Measurements from ENCODE around the gene TNFRSF11A. TPM values are rescaled to one million over a fixed set of nuclear protein-coding genes. Genes with fewer than 3 reads are reported as not detected.

The TNFRSF11A gene
- total RNA-seq, 1 experiment from 2014 or later = 2.3 TPM

DNA sequence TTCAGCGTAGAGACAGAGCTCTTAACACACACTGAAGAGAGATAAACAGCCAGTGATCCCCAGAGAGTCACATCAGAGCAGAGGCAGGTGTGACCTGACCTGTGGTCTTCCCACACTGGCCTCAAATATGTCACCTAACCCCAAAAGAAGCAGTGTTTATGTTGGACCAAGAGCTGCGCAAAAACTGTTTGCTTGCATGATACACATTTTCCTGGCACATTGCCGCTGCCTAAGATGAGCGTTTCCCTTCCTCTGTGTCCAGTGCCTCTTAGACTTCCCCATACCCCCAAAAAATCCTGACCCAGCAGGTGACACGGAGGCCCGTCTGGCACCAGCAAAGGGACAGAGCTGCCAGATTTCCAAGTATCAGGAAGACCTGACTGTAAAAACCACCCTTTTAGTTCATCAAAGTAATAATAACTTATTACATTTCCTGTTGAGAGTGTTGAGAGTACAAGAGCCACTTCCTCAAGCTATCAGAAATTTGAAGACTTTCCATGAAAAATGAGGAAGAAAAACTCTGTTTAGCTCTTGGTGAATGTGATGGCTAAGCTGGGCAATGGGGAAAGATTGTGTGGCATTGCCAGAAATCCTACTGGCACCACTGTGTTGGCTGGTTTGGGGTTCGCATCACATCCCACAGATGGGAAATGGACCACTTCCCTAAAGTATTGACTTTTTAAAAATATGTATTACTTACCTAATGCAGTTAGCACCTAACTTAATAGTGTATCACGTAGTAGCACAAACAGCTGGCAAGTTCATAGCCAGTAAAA is 6.7 kb downstream of the TNFRSF11A start:
- H3K4me3 Mint-ChIP-seq (ENCODE audit: unreplicated experiment) = no peak overlapping the region
- H3K4me1 Mint-ChIP-seq (ENCODE audit: insufficient read depth, unreplicated experiment) = peaks cover 17% of the 10 kb centered on the region
- CTCF ChIA-PET = interaction anchor here (0.6 to 1.1 kb wide), 3 partner anchors 9 to 12 kb away, joined by 3 to 4 read pairs (median 3); no protein-coding TSS in a partner anchor

DNA sequence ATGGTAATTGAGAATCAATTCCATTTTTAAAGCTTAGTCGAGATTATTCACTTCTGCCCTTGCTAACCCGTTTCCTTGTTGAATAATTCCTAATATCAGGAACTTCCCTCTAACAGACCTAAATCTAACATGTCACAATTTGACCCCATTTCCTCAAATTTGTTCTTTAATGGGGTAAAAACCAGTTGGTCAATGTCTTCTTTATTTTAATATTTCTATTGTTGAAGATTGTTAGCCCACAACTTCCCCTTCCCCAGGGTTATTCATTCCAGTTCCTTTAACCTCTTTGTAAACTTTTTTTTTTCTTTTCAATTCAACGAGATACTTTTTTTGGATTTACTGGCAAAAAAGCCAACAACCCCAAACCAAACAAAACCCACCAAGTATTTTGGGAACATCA is 7.3 kb downstream of the TNFRSF11A start:
- Mint-ChIP-seq H3K27ac (ENCODE audit: low read depth, unreplicated experiment) (no peak overlapping the region), H3K4me3 (ENCODE audit: unreplicated experiment) (no peak overlapping the region), H3K27me3 (ENCODE audit: insufficient read depth, unreplicated experiment) (no peaks in the 10 kb centered on the region), H3K36me3 (ENCODE audit: insufficient read depth, unreplicated experiment) (no peaks in the 10 kb centered on the region), H3K9me3 (ENCODE audit: unreplicated experiment) (no peaks in the 10 kb centered on the region), H3K4me1 (ENCODE audit: insufficient read depth, unreplicated experiment) (peaks cover 17% of the 10 kb centered on the region)
- no TSS peak for BruUV-seq (replicated peaks)
- intact Hi-C loops (cut with micrococcal nuclease) = no loop called here
- no peak for TF ChIP-seq CTCF (IDR thresholded peaks at IDR 0.05; ENCODE audit: unreplicated experiment)
- ChIA-PET CTCF (no interaction called here), POLR2A (no interaction called here)
- DNase-seq (ENCODE audit: unreplicated experiment) = no peak

More for the DNA sequence above, 6.7 kb downstream of the TNFRSF11A start:
- intact Hi-C loops (cut with micrococcal nuclease) = no loop called here
- BruUV-seq (replicated peaks) = no TSS peak
- no peaks in the 10 kb centered on the region for H3K36me3 Mint-ChIP-seq (ENCODE audit: insufficient read depth, unreplicated experiment)
- no peak for TF ChIP-seq CTCF (IDR thresholded peaks at IDR 0.05; ENCODE audit: unreplicated experiment)
- DNase-seq (ENCODE audit: unreplicated experiment) = no peak
- no peak overlapping the region for H3K27ac Mint-ChIP-seq (ENCODE audit: low read depth, unreplicated experiment)
- no peaks in the 10 kb centered on the region for H3K27me3 Mint-ChIP-seq (ENCODE audit: insufficient read depth, unreplicated experiment)
- POLR2A ChIA-PET = no interaction called here
- H3K9me3 Mint-ChIP-seq (ENCODE audit: unreplicated experiment) = no peaks in the 10 kb centered on the region

DNA sequence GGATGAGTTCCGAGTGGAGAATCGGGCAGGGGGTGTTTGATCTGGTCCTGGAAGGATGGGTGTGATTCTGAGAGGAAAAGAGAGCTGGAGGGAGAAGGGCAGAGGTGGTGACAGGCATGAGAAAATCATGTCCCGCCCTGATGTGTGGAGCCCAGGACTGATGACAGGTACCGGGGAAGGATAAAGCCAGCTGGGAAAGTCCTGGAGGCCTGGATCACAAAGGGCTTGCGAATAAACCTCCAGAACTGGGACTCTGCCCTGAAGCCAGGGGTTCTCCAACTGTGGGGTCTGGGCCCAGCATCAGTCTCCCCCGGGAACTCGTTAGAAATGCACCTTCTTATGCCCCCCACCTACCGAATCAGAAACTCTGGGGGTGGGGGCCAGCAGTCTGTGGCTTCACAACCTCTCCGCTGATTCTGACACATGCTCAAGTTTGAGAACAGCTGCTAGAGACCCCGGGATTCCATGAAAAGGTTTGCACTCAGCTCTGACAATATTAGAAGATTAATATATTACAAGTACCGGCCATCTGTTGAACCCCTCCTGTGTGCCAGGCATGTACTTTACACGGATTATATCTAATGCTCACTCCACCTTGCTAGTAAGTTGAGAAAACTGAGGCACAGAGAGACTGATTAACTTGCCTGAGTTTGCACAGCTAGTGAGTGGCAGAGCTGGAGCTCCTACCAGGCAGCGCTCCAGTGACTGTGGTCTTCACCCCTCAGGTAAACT is 8.0 kb downstream of the TNFRSF11A start:
- no peak for DNase-seq (ENCODE audit: unreplicated experiment)
- no peaks in the 10 kb centered on the region for H3K9me3 Mint-ChIP-seq (ENCODE audit: unreplicated experiment)
- no TSS peak for BruUV-seq (replicated peaks)
- intact Hi-C loops (cut with micrococcal nuclease) = no loop called here
- POLR2A ChIA-PET = no interaction called here
- no peaks in the 10 kb centered on the region for H3K36me3 Mint-ChIP-seq (ENCODE audit: insufficient read depth, unreplicated experiment)
- no peaks in the 10 kb centered on the region for H3K27me3 Mint-ChIP-seq (ENCODE audit: insufficient read depth, unreplicated experiment)
- no peak overlapping the region for H3K4me3 Mint-ChIP-seq (ENCODE audit: unreplicated experiment)
- no peak overlapping the region for H3K27ac Mint-ChIP-seq (ENCODE audit: low read depth, unreplicated experiment)
- H3K4me1 Mint-ChIP-seq (ENCODE audit: insufficient read depth, unreplicated experiment) = peaks cover 12% of the 10 kb centered on the region
- TF ChIP-seq CTCF (IDR thresholded peaks at IDR 0.05; ENCODE audit: unreplicated experiment) = no peak
- CTCF ChIA-PET = interaction anchor here (0.5 kb wide), 1 partner anchor 1119 kb away, joined by 3 read pairs; no protein-coding TSS in a partner anchor

DNA sequence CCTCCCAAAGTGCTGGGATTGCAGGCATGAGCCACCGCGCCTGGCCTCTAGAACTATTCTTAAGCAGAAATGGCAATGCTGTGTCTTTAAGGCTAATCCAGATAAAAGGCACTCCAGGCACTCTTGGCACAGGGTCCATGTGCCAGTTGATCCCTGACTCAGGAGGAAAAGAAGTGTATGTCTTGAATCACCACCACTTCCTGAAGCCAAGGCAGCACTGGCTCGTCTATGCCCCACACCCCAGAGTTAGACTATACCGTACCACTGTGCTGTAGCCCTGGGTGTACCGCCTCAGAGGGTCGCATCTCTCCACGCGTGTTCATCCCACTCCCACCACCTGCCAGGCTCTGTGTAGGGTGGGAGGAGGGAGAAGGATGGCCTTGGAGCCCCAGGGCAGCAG is 9.0 kb downstream of the TNFRSF11A start:
- Mint-ChIP-seq H3K9me3 (ENCODE audit: unreplicated experiment) (no peaks in the 10 kb centered on the region), H3K4me3 (ENCODE audit: unreplicated experiment) (no peak overlapping the region), H3K36me3 (ENCODE audit: insufficient read depth, unreplicated experiment) (no peaks in the 10 kb centered on the region), H3K4me1 (ENCODE audit: insufficient read depth, unreplicated experiment) (peaks cover 14% of the 10 kb centered on the region), H3K27ac (ENCODE audit: low read depth, unreplicated experiment) (peak overlapping the region; percentile 39), H3K27me3 (ENCODE audit: insufficient read depth, unreplicated experiment) (no peaks in the 10 kb centered on the region)
- ChIA-PET POLR2A (no interaction called here), CTCF (interaction anchor here (1.5 kb wide), 1 partner anchor 18 kb away, joined by 4 read pairs; no protein-coding TSS in a partner anchor)
- no TSS peak for BruUV-seq (replicated peaks)
- DNase-seq (ENCODE audit: unreplicated experiment) = peak; percentile 91
- TF ChIP-seq CTCF (IDR thresholded peaks at IDR 0.05; ENCODE audit: unreplicated experiment) = no peak
- intact Hi-C loops (cut with micrococcal nuclease) = loop anchor here (1.0 kb wide), 1 partner anchor 66 kb away; no protein-coding TSS in a partner anchor
